Caco-2 (cell line): ENCODE measurements around the gene AMFR. TPM values are rescaled to one million over a fixed set of nuclear protein-coding genes. Genes with fewer than 3 reads are reported as not detected.

ENCODE experiments used
- BruUV-seq: library from RNA; stranded (reverse); fragments of 400-500 nt; replicated peaks from 2 replicates; lab custom pipeline; 2021; lab: Mats Ljungman, UMichigan
- CTCF ChIA-PET: fragments of 300-600 bp; sonication (Branson Sonifier 250); formaldehyde crosslinking; loops from one replicate; lab custom pipeline; 2022; ENCODE audit warnings: antibody characterized with exemption; lab: Charles Lee
- POLR2A ChIA-PET: fragments of 300-600 bp; sonication (Branson Sonifier 250); formaldehyde crosslinking; loops from one replicate; lab custom pipeline; 2022; ENCODE audit warnings: antibody characterized with exemption; lab: Charles Lee
- DNase-seq, 2 experiments: peaks; one replicate each; pipeline versions ENCODE4 v3.0.0 to v3.0.0-alpha.2; 2020 to 2022
- H3K27me3 ChIP-seq: replicated peaks from 2 replicates; pipeline ENCODE4 v1.6.0; 2011; ENCODE audit warnings: low read length; ENCODE audit not compliant: control insufficient read depth, insufficient read depth
- H3K36me3 ChIP-seq: 2 replicates; pipeline ENCODE4 v1.5.1; 2011; ENCODE audit warnings: low read length; ENCODE audit not compliant: control insufficient read depth, insufficient read depth
- H3K4me1 ChIP-seq: fragments of 250-450 bp; sonication (Bioruptor Pico); 2 replicates; pipeline ENCODE4 v1.5.1; 2020; ENCODE audit warnings: mild to moderate bottlenecking
- H3K4me3 ChIP-seq: 2 replicates; pipeline ENCODE4 v1.5.1; 2011; ENCODE audit warnings: low read depth, mild to moderate bottlenecking, control low read depth, low read length
- H3K9me3 ChIP-seq: fragments of 250-450 bp; sonication (Bioruptor Pico); 2 replicates; pipeline ENCODE4 v1.5.1; 2020; ENCODE audit warnings: mild to moderate bottlenecking, moderate library complexity
- H3K27ac Mint-ChIP-seq: one replicate; pipeline ENCODE4 v1.8.0; 2022; ENCODE audit warnings: mixed read lengths; ENCODE audit not compliant: unreplicated experiment
- H3K27me3 Mint-ChIP-seq: one replicate; pipeline ENCODE4 v1.8.0; 2022; ENCODE audit warnings: mixed read lengths; ENCODE audit not compliant: insufficient read depth, unreplicated experiment
- H3K36me3 Mint-ChIP-seq: one replicate; pipeline ENCODE4 v1.8.0; 2022; ENCODE audit warnings: mild to moderate bottlenecking, mixed read lengths; ENCODE audit not compliant: insufficient read depth, unreplicated experiment
- H3K4me1 Mint-ChIP-seq: one replicate; pipeline ENCODE4 v1.8.0; 2022; ENCODE audit warnings: low read depth, mixed read lengths; ENCODE audit not compliant: unreplicated experiment
- H3K4me3 Mint-ChIP-seq: one replicate; pipeline ENCODE4 v1.8.0; 2022; ENCODE audit warnings: mild to moderate bottlenecking, moderate library complexity, mixed read lengths; ENCODE audit not compliant: unreplicated experiment
- H3K9me3 Mint-ChIP-seq: one replicate; pipeline ENCODE4 v1.8.0; 2022; ENCODE audit warnings: mixed read lengths; ENCODE audit not compliant: unreplicated experiment
- intact Hi-C: fragments of 100-400 bp; cut with micrococcal nuclease; formaldehyde crosslinking; loops from one replicate; pipeline ENCODE4 v1.10.0; 2022; ENCODE audit not compliant: unreplicated experiment
- total RNA-seq: library from RNA; stranded (reverse); gene quantifications from 2 replicates; pipeline ENCODE4 v1.2.3, GENCODE V29; 2022
- TF ChIP-seq, protein P1 (sequence below), 2 experiments: fragments of 200-600 bp in 1 of 2; IDR thresholded peaks; 1 replicate in 1 of 2; 2 replicates in 1 of 2; pipeline versions ENCODE4 v1.5.1 to v1.8.0; 2011 to 2022; ENCODE audit warnings: antibody characterized with exemption in 1 of 2, control low read depth in 1 of 2, inconsistent platforms in 1 of 2, low read depth in 1 of 2, low read length in 1 of 2, mild to moderate bottlenecking in 1 of 2, moderate library complexity in 1 of 2; ENCODE audit not compliant: insufficient read depth in 1 of 2, severe bottlenecking in 1 of 2, unreplicated experiment in 1 of 2

The AMFR gene
- total RNA-seq, 1 experiment from 2014 or later, result 106 TPM

DNA sequence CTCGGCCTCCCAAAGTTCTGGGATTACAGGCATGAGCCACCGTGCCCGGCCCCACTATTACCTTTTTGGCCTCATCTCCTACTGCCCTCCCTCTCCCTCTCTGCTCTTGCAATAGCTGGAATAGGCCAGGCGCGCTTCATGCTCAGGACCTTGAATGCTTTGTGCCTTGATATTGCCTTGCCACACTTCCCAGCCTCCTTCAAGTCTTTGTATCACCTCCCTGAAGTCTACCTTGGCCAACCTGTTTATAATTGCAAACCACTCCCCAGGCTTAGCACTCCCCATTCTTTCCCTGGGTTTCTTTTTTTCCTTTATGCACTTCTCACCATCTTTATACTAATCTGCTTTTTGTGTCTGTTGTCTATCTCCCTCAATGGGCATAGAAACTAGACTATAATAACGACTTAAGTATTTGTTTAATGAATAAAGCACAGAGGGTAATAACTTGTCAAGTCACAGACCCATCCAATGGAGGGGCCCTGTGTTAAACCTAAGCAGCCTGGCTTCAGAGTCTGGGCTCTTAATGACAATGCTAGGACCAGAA lies 32.7 kb upstream of the AMFR start:
- Histone ChIP-seq H3K4me1 (no peaks in the 10 kb centered on the region), H3K36me3 (no peaks in the 10 kb centered on the region; the same call in 1 of the 2 replicates), H3K4me3 (no peak overlapping the region), H3K9me3 (no peaks in the 10 kb centered on the region), H3K27me3 (no peaks in the 10 kb centered on the region)
- Mint-ChIP-seq H3K4me3 (no peak overlapping the region), H3K27me3 (no peaks in the 10 kb centered on the region), H3K27ac (no peak overlapping the region), H3K9me3 (no peaks in the 10 kb centered on the region), H3K4me1 (no peaks in the 10 kb centered on the region), H3K36me3 (peaks cover 84% of the 10 kb centered on the region)
- BruUV-seq, result no TSS peak
- ChIA-PET CTCF (no interaction called here), POLR2A (no interaction called here)
- intact Hi-C loops, result no loop called here
- TF ChIP-seq, protein P1, sequence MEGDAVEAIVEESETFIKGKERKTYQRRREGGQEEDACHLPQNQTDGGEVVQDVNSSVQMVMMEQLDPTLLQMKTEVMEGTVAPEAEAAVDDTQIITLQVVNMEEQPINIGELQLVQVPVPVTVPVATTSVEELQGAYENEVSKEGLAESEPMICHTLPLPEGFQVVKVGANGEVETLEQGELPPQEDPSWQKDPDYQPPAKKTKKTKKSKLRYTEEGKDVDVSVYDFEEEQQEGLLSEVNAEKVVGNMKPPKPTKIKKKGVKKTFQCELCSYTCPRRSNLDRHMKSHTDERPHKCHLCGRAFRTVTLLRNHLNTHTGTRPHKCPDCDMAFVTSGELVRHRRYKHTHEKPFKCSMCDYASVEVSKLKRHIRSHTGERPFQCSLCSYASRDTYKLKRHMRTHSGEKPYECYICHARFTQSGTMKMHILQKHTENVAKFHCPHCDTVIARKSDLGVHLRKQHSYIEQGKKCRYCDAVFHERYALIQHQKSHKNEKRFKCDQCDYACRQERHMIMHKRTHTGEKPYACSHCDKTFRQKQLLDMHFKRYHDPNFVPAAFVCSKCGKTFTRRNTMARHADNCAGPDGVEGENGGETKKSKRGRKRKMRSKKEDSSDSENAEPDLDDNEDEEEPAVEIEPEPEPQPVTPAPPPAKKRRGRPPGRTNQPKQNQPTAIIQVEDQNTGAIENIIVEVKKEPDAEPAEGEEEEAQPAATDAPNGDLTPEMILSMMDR (IDR thresholded peaks at IDR 0.05; ENCODE audit: insufficient read depth in 1 of 2, low read depth in 1 of 2, low read length in 1 of 2, severe bottlenecking in 1 of 2, unreplicated experiment in 1 of 2), result no peak
- no peak for DNase-seq

DNA sequence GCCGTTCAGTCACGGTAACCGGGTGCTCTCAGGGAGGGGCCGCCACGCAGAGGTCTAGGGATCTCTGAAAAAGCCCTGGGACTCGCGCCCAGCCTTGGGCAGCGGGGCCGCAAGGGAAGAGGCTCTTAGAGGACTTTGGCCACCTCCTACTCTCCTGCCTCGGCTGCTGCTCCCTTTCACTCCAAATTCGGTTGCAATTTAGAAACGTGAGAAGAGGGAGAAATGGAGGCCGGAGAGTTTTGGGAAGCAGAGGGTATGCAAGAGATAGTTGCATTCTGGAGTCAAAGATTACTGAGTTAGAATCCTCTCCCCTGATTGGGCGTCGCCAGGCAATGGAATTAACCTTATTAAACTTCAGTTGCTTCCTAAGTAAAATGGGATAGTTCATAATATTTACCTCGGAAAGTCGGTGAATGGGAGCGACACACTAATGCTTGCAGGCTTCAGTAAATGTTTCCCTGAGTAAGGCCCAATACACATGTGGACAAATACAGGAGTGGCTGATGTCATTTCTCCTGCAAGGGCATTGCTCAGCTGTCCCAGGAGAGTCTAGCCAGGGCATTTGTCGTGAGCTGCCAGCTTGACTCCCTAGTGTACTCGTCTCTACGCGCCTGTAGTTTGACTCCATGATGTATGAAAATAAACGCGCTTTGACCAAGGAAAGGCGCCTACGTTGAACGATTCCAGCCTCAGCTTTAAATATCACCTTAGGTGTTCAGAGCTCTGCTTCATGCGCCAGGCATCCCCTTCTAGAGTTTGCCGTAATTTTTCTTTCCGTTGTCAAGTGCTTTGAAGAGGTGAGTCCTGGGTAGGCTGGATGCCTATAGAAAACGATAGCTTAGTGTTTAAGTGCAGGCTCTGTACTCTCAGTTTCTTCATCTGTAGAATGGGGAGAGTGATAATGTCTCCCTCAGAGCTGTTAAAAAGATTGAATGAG lies 26.7 kb upstream of the AMFR start:
- Mint-ChIP-seq H3K4me3 (peak overlapping the region; percentile 81), H3K27me3 (no peaks in the 10 kb centered on the region), H3K4me1 (peaks cover 29% of the 10 kb centered on the region), H3K9me3 (no peaks in the 10 kb centered on the region), H3K27ac (peak overlapping the region; percentile 90), H3K36me3 (peaks cover 50% of the 10 kb centered on the region)
- Histone ChIP-seq H3K27me3 (no peaks in the 10 kb centered on the region), H3K4me3 (peak overlapping the region; percentile 62), H3K36me3 (no peaks in the 10 kb centered on the region), H3K9me3 (no peaks in the 10 kb centered on the region), H3K4me1 (peaks cover 29% of the 10 kb centered on the region)
- intact Hi-C loops, result loop anchor here (1.0 kb wide), 2 partner anchors 27 to 41 kb away; partner anchors contain the start of gene AMFR
- ChIA-PET CTCF (interaction anchor here (0.6 to 1.0 kb wide), 5 partner anchors 42 to 250 kb away, joined by 4 to 7 read pairs (median 5); no protein-coding TSS in a partner anchor), POLR2A (interaction anchor here (0.5 to 1.0 kb wide), 6 partner anchors 8 to 412 kb away, joined by 3 to 6 read pairs (median 4); partner anchors contain the start of gene MT2A)
- DNase-seq, result peak; percentile 43 to 48
- TF ChIP-seq, protein P1 (IDR thresholded peaks at IDR 0.05; ENCODE audit: insufficient read depth in 1 of 2, low read depth in 1 of 2, low read length in 1 of 2, severe bottlenecking in 1 of 2, unreplicated experiment in 1 of 2), result no peak
- TSS peak; percentile 54 for BruUV-seq
